Heart right ventricle (tissue), 16 donors: ENCODE results near the gene EYA4. TPM values are rescaled to one million over a fixed set of nuclear protein-coding genes. Genes with fewer than 3 reads are reported as not detected.

Source experiments
- ATAC-seq, 8 donors: fragments of 200-7000 bp; cut with Tn5 transposase; one replicate each; pipeline ENCODE4 v1.9.1; 2020; ENCODE audit warnings: mild to moderate bottlenecking in 8 of 8, moderate library complexity in 8 of 8, moderate number of reproducible peaks in 1 of 8
- DNase-seq, 2 donors: peaks; one replicate each; pipeline ENCODE4 v3.0.0-alpha.2; 2020
- H3K27ac ChIP-seq, 10 donors: fragments of 200-600 bp; sonication (generic) in 2 of 10; one replicate each; pipeline versions ENCODE4 v1.5.0 to v1.8.0; 2020 to 2022; ENCODE audit warnings: mild to moderate bottlenecking in 3 of 10
- H3K27me3 ChIP-seq, 7 donors: fragments of 200-600 bp; one replicate each; pipeline ENCODE4 v1.8.0; 2021 to 2022; ENCODE audit warnings: mild to moderate bottlenecking in 2 of 7
- H3K36me3 ChIP-seq, 9 donors: fragments of 200-600 bp; sonication (generic) in 1 of 9; one replicate each; pipeline versions ENCODE4 v1.5.0 to v1.8.0; 2020 to 2022; ENCODE audit warnings: mild to moderate bottlenecking in 2 of 9
- H3K4me1 ChIP-seq, 9 donors: fragments of 200-600 bp; sonication (generic) in 1 of 9; one replicate each; pipeline versions ENCODE4 v1.5.0 to v1.8.0; 2020 to 2022; ENCODE audit warnings: mild to moderate bottlenecking in 4 of 9
- H3K4me3 ChIP-seq, 10 donors: fragments of 200-600 bp; sonication (generic) in 2 of 10; one replicate each; pipeline versions ENCODE4 v1.5.0 to v1.8.0; 2020 to 2022; ENCODE audit warnings: mild to moderate bottlenecking in 7 of 10, moderate library complexity in 2 of 10
- H3K9me3 ChIP-seq, 11 donors: fragments of 200-600 bp in 10 of 11; sonication (generic) in 2 of 11; one replicate each; pipeline versions ENCODE4 v1.5.0 to v1.8.0; 2013 to 2022; ENCODE audit warnings: mild to moderate bottlenecking in 2 of 11, control low read depth in 1 of 11, moderate library complexity in 1 of 11
- CTCF ChIP-seq, 9 donors: fragments of 200-600 bp; sonication (generic) in 2 of 9; IDR thresholded peaks; one replicate each; pipeline versions ENCODE4 v1.5.0 to v1.8.0; 2021 to 2022; ENCODE audit warnings: antibody characterized with exemption in 9 of 9, mild to moderate bottlenecking in 5 of 9, moderate library complexity in 1 of 9
- WGBS, 2 donors: extraction: QIAGEN DNeasy Blood & Tissue Kit; methylation state at CpG; one replicate each; pipeline ENCODE4 v1.1.7; 2013; ENCODE audit warnings: inconsistent platforms in 1 of 2; 5-methylcytosine and 5-hydroxymethylcytosine counted together
- intact Hi-C, 10 donors: fragments of 100-400 bp; cut with DNase I; formaldehyde crosslinking; loops; one replicate each; pipeline versions ENCODE4 v1.11.1 to v1.14.2; 2022
- polyA plus RNA-seq, 2 donors: library from polyadenylated mRNA; stranded (reverse); fragments of 200-250 nt; gene quantifications; one replicate each; pipeline ENCODE4 v1.2.3, GENCODE V29; 2013
- total RNA-seq, 10 donors: library from RNA; stranded (reverse); fragmentation: NEBNext Ultra II Directional in 3 of 10; extraction: Animal tissue kit (Norgen Biotek cat#: 25700) in 3 of 10; gene quantifications; one replicate each; pipeline versions ENCODE4 v1.2.1 to v1.2.4, GENCODE V29; 2021 to 2023
- donor health status: Arrhythmogenic right ventricular cardiomyopathy.
- donor health status: ischemic (EF 13 %, LVEDD 7.1; RV severe dilation, severe dysfunction).
- donor health status: healthy with polysubstance abuse.
- donor health status: DM: no; HTN: yes; CAD: no.
- donor health status: DM: no; HTN: no; CAD: no.
- donor health status: ischemic (EF 25% LVEDD 6.9; RV normal size, moderate dysfunction).
- donor health status: ischemic (EF 25% LVEDD 5.7; RV mildly dilated, moderate dysfunction).
- donor health status: healthy.
- donor health status: DM: yes; HTN: yes; CAD: no.
- donor health status: Ischemic cardiomyopathy.
- donor health status: ischemic (EF 35%, LVEDD 5.7; RV mildly dilated, moderate dysfunction).
- donor health status: nonischemic (EF 11% LVEDD 7.7; RV severe dilation, severe dysfunction).
- donor health status: DM: yes; HTN: yes; CAD: no.
- donor health status: PGD.
- donor health status: ischemic (EF 29% LVEDD 5.4; RV normal size, mild dysfunction).
- donor health status: nonischemic (EF 23%, LVEDD 6.1; RV moderate dilation, normal function).

Gene EYA4
- total and polyA plus RNA-seq, 12 donors = 1.6 to 30.2 (median 17.9) TPM

GRCh38 chr6:133359760-133360159 lies 118.6 kb downstream of the EYA4 start:
- H3K9me3 ChIP-seq = no peaks in the 10 kb centered on the region
- TF ChIP-seq CTCF (IDR thresholded peaks at IDR 0.05) = no peak
- ATAC-seq (peak in 1 of 8 donors; percentile 38), DNase-seq (no peak)
- 88 to 95% methylated on average over 1 of the region's 1 CpG for WGBS, 2 donors
- H3K4me1 ChIP-seq = peaks cover 0 to 3% (median 0%) of the 10 kb centered on the region in 9 donors
- peak overlapping the region in 9 of 10 donors; percentile 17 to 71 (median 49) for H3K27ac ChIP-seq
- peak overlapping the region in 2 of 10 donors; percentile 2 to 25 for H3K4me3 ChIP-seq
- H3K36me3 ChIP-seq = no peaks in the 10 kb centered on the region
- intact Hi-C loops = no loop called here
- no peaks in the 10 kb centered on the region for H3K27me3 ChIP-seq

GRCh38 chr6:133360194-133360593 lies 119.0 kb downstream of the EYA4 start:
- H3K27ac ChIP-seq = peak overlapping the region in 9 of 10 donors; percentile 17 to 71 (median 49)
- intact Hi-C loops = no loop called here
- WGBS, 2 donors = 64 to 65% methylated on average over 5 of the region's 5 CpGs

GRCh38 chr6:133362813-133363212 lies 121.7 kb downstream of the EYA4 start:
- H3K27ac ChIP-seq = no peak overlapping the region
- TF ChIP-seq CTCF (IDR thresholded peaks at IDR 0.05) = no peak
- H3K36me3 ChIP-seq = no peaks in the 10 kb centered on the region
- H3K4me1 ChIP-seq = peaks cover 0 to 11% (median 0%) of the 10 kb centered on the region in 9 donors
- intact Hi-C loops = no loop called here
- ATAC-seq (no peak), DNase-seq (no peak)
- H3K9me3 ChIP-seq = no peaks in the 10 kb centered on the region
- H3K27me3 ChIP-seq = no peaks in the 10 kb centered on the region
- WGBS, 2 donors = 84 to 87% methylated on average over 4 of the region's 4 CpGs
- no peak overlapping the region for H3K4me3 ChIP-seq

More at GRCh38 chr6:133360194-133360593, 119.0 kb downstream of the EYA4 start:
- ATAC-seq = peak in 6 of 8 donors; percentile 66 to 92 (median 82)
- Histone ChIP-seq H3K4me1 (peaks cover 0 to 3% (median 0%) of the 10 kb centered on the region in 9 donors), H3K4me3 (peak overlapping the region in 2 of 10 donors; percentile 2 to 25), H3K27me3 (no peaks in the 10 kb centered on the region), H3K36me3 (no peaks in the 10 kb centered on the region), H3K9me3 (no peaks in the 10 kb centered on the region)
- no peak for TF ChIP-seq CTCF (IDR thresholded peaks at IDR 0.05)
- no peak for DNase-seq

- intact Hi-C loops = no loop called here
- H3K4me3 ChIP-seq = no peak overlapping the region
- H3K4me1 ChIP-seq = peaks cover 0 to 12% (median 0%) of the 10 kb centered on the region in 9 donors
- WGBS, 2 donors = 59 to 62% methylated on average over 5 of the region's 5 CpGs
- H3K36me3 ChIP-seq = no peaks in the 10 kb centered on the region
- peak in 4 of 9 donors; percentile 31 to 43 (median 32) for TF ChIP-seq CTCF (IDR thresholded peaks at IDR 0.05)
- no peaks in the 10 kb centered on the region for H3K9me3 ChIP-seq
- ATAC-seq (peak in 1 of 8 donors; percentile 77), DNase-seq (no peak)
- no peak overlapping the region for H3K27ac ChIP-seq
- no peaks in the 10 kb centered on the region for H3K27me3 ChIP-seq
Observed at GRCh38 chr6:133368664-133369063, 127.5 kb downstream of the EYA4 start.
